SIG-M5 treated with dmso at 0.1 percent for 504 hours (cell line): ENCODE measurements around the gene NOS1AP.

Experiments
- DNase-seq: peaks from one replicate; lab custom pipeline; 2025; ENCODE audit not compliant: unreplicated experiment; lab: John Stamatoyannopoulos, UW

Gene NOS1AP

DNA sequence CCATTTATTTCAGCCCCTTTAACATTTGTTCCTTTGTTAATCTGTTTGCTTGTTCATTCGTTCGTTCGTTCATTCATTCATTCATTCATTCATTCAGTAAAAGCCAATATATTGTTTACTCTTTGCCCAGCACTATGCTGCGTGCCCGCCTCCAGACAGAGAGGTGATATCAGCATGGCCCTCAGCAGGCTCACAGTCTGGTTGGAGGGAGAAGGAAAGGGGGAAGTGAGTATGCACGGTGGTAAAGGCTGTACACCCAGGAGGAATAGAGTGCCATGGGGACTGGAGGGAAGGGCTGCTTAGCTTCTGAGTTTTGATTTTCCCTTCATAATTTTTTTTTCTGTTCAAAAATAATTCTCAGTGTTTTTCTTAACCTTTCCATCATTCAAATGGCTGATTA is 144.7 kb downstream of the NOS1AP start:
- peak; percentile 18 for DNase-seq

- no peak for DNase-seq
These were observed 146.4 kb downstream of the NOS1AP start for GRCh38 chr1:162215902-162216301.

- DNase-seq = no peak
These were observed 147.1 kb downstream of the NOS1AP start for GRCh38 chr1:162216604-162217003.

GRCh38 chr1:162217706-162218105 is 148.2 kb downstream of the NOS1AP start:
- no peak for DNase-seq

DNA sequence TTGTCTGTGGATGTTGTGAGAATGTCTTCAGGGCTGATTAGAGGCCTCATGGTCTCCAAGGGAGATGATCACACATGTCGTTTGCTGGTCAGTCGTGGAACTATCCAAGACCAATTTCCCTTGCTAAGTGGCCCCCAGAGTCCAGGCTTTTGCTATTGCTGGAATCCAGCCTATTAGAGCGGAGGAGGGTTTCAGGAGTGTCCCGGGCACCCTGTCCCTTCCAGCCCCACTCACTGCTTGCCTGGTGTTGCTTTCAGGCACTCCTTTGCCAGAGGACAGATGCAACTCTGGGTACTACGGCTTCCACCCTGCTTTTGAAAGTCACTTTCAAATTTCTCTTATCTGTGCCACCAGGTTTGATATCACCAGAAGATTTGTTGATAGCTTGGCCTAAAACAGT is 149.1 kb downstream of the NOS1AP start:
- no peak for DNase-seq

DNA sequence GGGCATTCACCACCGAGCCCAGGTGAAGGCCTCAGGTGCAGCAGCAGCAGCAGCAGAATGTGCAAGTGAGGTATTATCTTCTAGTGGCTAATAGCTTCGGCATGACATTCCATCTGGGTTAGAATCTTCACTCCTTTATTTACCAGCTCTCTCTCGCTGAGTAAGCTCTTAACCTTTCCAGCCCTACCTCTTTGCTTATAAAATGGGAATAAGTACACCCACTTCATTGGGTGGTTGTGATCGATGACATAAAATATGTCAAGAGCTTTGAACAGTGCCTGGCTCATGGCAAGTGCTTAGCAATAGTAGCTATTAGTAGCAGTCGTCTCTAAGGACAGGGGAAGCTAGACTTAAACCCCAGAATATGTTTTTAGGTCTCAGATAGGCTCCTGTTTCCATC is 149.5 kb downstream of the NOS1AP start:
- no peak for DNase-seq

DNA sequence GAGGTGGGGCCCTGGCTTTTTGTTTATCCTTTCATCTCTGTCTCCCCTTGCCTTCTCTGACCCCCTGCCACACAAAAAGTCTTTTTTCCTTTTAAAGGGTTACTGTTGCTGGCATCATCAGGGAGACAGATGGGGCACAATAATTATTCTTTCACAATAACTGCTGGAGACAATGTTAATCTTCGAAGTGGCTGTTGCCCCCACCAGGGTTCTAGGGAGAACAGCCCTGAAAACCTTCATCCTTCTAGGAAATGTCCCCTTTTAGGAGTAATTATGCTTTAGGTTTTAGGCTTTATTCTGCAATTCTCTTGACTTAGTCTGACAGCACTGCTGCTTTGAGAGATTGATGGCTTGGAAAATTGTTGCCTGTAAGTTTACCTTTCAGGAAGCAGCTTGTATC is 150.0 kb downstream of the NOS1AP start:
- DNase-seq = no peak

GRCh38 chr1:162220009-162220539 is 150.6 kb downstream of the NOS1AP start:
- no peak for DNase-seq

GRCh38 chr1:162222014-162222413 is 152.5 kb downstream of the NOS1AP start:
- DNase-seq = no peak

DNA sequence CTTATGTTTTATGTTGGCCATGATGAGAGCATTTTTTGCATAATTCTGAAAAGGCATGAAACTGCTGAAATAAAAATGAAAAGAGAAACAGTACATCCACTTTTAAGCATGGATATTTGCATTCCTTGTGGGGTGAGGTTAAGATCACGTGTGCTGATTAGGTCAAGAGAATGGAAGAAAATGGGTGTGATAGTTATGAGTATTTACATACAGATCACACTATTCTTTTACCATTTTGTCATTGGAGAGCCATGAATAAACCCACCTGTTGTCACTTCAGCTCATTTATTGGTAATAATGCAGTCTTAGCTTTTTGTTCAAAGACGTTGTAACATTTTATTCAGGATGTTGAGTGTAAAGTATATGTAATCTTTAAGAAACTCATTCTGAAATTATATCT is 153.2 kb downstream of the NOS1AP start:
- DNase-seq = no peak

GRCh38 chr1:162223488-162223887 is 154.0 kb downstream of the NOS1AP start:
- no peak for DNase-seq

GRCh38 chr1:162224267-162224666 is 154.8 kb downstream of the NOS1AP start:
- no peak for DNase-seq

DNA sequence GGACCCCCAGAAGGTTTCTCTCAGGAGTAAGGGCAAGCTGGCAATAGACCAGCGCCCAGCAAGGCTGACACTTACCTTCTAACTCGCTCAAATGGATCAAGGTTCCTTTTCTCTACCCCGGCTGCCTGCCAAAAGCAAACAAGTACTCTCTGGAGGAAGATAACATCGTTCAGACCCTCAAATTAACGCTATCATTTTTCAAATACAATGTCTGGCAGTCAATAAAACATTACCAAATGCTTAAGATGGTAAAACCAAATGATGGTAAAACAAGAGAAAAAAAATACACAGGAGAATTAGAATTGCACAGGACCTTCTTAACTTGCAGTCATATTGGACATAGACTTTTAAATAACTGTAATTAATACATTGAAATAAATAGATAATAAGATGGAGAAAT is 159.1 kb downstream of the NOS1AP start:
- no peak for DNase-seq

GRCh38 chr1:162229549-162229948 is 160.1 kb downstream of the NOS1AP start:
- peak; percentile 80 for DNase-seq

DNA sequence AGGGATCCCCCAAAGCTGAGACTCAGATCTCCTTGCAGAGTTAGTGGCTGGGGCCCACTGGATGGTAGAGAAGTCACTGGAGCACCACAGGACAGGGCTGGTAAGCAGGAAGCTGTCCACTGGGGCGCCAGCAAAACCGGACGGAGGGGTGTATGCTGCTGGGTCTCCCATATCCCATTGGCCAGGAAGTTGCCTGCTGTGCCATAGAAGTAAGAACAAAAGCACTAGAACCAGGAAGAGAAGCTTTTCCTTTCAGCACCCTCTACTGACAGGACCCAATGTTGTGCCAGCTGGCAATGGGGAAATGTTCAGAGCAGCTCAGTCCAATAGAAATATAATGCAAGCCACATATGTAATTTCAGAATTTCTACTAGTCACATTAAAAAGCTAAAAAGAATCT is 160.6 kb downstream of the NOS1AP start:
- peak; percentile 66 for DNase-seq

- peak; percentile 66 for DNase-seq
These were observed 161.0 kb downstream of the NOS1AP start for GRCh38 chr1:162230517-162230916.

DNA sequence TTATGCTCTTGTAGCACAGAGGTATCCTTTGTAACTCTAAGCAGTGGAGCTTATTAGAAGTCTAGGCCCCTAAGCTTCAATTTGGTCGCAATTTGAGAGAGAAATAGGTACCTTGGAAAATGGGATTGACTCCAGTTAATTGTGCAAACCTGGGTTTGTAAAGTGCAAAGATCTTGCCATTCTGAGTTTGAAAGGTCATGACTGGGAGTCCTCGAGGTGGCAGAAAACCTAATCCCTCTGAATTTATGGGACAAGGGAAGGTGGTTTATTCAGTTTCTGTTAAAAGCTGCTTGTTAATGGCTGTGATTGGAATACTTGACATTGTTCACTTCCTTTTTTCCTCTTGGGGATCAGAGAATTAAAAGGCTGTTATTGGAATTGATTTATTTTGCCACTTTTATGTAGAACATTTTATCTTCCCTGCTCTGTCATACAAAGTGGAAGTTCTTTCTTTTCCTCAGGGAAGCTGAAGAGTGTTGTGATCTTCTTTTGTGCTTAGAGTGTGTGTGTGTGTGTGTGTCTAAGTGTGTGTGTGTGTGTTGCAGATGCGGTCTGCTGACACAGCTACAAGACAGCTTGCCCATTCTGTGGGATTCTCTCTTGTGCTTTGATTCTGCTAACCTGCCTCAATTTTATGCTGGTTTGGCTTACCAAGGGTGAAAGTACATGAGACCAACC is 162.7 kb downstream of the NOS1AP start:
- DNase-seq = no peak

GRCh38 chr1:162233066-162233465 is 163.6 kb downstream of the NOS1AP start:
- DNase-seq = no peak

DNA sequence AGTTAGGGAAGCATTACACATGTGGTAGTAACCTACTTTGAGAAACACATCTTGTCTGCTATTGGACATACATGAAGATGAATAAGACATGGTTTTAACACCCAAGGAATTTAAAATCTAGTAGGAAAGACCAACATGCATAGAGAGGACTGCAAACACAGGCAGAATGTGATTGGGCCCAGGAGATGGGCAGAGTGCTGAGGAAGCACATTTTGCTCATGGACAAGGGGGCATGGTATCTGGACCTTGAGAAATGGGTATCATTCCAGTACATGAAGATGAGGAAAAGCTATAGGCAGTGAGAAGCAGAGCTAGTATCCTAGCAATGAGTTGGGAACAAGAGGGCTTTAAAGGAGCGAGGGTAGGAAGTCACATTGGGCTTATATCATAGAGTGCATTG is 164.4 kb downstream of the NOS1AP start:
- no peak for DNase-seq

- no peak for DNase-seq
These were observed 165.1 kb downstream of the NOS1AP start for GRCh38 chr1:162234571-162234970.

GRCh38 chr1:162235241-162235800 is 165.8 kb downstream of the NOS1AP start:
- no peak for DNase-seq

DNA sequence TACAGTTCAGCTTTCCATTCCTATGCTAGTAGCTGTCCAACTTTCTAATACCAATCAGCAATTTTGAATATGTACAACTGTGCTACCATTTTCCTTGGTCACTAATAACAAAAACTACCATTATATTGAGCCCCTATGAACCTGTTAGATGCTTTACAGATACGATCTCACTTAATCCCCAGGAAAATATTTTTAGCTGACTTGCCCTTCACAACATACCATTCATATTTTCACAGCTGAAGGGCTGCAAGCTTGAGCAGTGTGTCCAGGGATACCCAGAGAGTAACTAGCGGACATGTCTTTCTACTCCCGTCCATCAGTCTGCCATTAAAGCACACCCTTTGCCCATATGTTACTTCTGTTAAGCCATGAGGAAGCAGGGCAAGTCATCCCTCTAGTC is 166.7 kb downstream of the NOS1AP start:
- no peak for DNase-seq

- no peak for DNase-seq
These were observed 167.1 kb downstream of the NOS1AP start for GRCh38 chr1:162236618-162237017.
